HCEC 1CT (cell line): ENCODE measurements around the gene ZFHX3.
"Not testable (repeated sequence)": the region's sequence is repeated elsewhere in the genome, so short reads cannot be mapped to it uniquely, and the experiment has no call there.

Source experiments
- DNase-seq: peaks from one replicate; pipeline ENCODE4 v3.0.0-alpha.2; 2017

Gene ZFHX3

GRCh38 chr16:72995151-72995881 is 52.6 kb downstream of the ZFHX3 start:
- DNase-seq: no peak

- no peak for DNase-seq
These were observed 55.8 kb downstream of the ZFHX3 start for GRCh38 chr16:72992142-72992601.

GRCh38 chr16:72991644-72992043 is 56.3 kb downstream of the ZFHX3 start:
- DNase-seq: no peak

- DNase-seq: no peak
These were observed 56.7 kb downstream of the ZFHX3 start for GRCh38 chr16:72991211-72991610.

GRCh38 chr16:72990571-72990970 is 57.4 kb downstream of the ZFHX3 start:
- DNase-seq: no peak

- peak; percentile 90 for DNase-seq
These were observed 58.1 kb downstream of the ZFHX3 start for GRCh38 chr16:72989579-72990551.

GRCh38 chr16:72989203-72989578 is 58.7 kb downstream of the ZFHX3 start:
- DNase-seq: not testable (repeated sequence)

- no peak for DNase-seq
These were observed 59.4 kb downstream of the ZFHX3 start for GRCh38 chr16:72988569-72988968.

- DNase-seq: no peak
These were observed 60.4 kb downstream of the ZFHX3 start for GRCh38 chr16:72987480-72987901.

- DNase-seq: no peak
These were observed 61.9 kb downstream of the ZFHX3 start for GRCh38 chr16:72985995-72986394.

GRCh38 chr16:72985148-72985941 is 62.6 kb downstream of the ZFHX3 start:
- DNase-seq: no peak

GRCh38 chr16:72983728-72984350 is 64.1 kb downstream of the ZFHX3 start:
- no peak for DNase-seq

- no peak for DNase-seq
These were observed 64.7 kb downstream of the ZFHX3 start for GRCh38 chr16:72983241-72983640.

- no peak for DNase-seq
These were observed 68.0 kb downstream of the ZFHX3 start for GRCh38 chr16:72979974-72980373.

GRCh38 chr16:72978212-72978611 is 69.7 kb downstream of the ZFHX3 start:
- no peak for DNase-seq

GRCh38 chr16:72977127-72977526 is 70.8 kb downstream of the ZFHX3 start:
- DNase-seq: no peak

- no peak for DNase-seq
These were observed 71.4 kb downstream of the ZFHX3 start for GRCh38 chr16:72976438-72977064.

GRCh38 chr16:72975809-72976437 is 72.0 kb downstream of the ZFHX3 start:
- no peak for DNase-seq

GRCh38 chr16:72974142-72974769 is 73.7 kb downstream of the ZFHX3 start:
- DNase-seq: no peak

- no peak for DNase-seq
These were observed 74.9 kb downstream of the ZFHX3 start for GRCh38 chr16:72972878-72973571.
